ENCODE results near the gene SFMBT2.
A peak's percentile ranks its signal among the peaks of the same experiment; 100 is the strongest.

Gene SFMBT2

GRCh38 chr10:7121154-7121797 is 289.6 kb downstream of the SFMBT2 start:
- peak; percentile 56 for DNase-seq

- DNase-seq, result no peak
These were observed 291.4 kb downstream of the SFMBT2 start for GRCh38 chr10:7119325-7120015.

- no peak for DNase-seq
These were observed 292.8 kb downstream of the SFMBT2 start for GRCh38 chr10:7117806-7118674.

DNA sequence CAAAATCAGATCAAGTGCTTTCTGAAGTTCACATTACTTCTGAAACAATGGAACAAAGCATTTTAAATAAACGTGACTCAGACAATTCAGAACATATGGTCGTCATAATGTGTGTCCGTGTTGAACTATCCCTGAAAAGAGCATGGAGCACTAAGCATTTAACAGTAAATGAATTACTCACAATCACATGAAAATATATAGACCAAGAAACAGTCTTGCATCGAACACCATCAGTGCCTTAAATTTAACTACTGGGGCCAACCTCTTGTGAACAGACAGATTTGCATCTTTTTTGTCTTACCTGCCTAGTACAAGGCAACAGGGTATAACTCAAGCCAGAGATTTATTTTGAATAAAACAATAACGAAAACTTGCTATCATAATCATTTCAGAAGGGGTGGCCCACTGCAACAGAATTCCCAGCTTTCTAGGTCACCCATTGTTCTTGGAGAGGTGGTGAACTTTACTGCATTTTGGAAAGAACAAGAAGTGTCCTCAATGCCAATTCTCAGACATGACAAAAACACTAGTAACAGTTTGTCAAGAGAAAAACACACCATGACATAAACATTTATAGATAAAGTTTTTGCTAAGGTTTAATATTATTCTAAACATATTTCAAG is 293.5 kb downstream of the SFMBT2 start:
- no peak for DNase-seq

- DNase-seq, result no peak
These were observed 299.3 kb downstream of the SFMBT2 start for GRCh38 chr10:7111561-7111960.

DNA sequence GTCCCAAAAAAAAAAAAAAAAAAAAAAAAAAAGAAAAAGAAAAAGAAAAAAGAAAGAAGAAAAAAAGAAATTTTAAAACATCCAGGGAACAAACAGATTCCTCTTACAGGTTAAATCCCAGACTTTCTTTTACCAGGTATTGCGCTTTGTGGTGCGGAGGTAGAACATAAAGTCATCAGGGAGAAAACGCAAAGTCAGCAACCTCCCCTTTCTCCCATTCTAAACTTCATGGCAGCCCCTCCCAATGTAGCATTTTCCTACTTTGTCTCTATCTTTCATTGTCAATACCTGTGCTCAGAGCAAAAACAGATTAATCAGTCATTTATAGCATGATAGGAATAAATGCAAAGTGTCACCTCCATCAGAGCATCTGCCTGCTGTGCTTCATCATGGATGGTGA is 299.7 kb downstream of the SFMBT2 start:
- no peak for DNase-seq
